ENCODE data around the gene VSTM2A.
"Not testable (repeated sequence)": the region's sequence is repeated elsewhere in the genome, so short reads cannot be mapped to it uniquely, and the experiment has no call there.

VSTM2A gene, protein sequence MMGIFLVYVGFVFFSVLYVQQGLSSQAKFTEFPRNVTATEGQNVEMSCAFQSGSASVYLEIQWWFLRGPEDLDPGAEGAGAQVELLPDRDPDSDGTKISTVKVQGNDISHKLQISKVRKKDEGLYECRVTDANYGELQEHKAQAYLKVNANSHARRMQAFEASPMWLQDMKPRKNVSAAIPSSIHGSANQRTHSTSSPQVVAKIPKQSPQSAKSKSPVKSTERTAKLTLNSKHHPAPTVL

DNA sequence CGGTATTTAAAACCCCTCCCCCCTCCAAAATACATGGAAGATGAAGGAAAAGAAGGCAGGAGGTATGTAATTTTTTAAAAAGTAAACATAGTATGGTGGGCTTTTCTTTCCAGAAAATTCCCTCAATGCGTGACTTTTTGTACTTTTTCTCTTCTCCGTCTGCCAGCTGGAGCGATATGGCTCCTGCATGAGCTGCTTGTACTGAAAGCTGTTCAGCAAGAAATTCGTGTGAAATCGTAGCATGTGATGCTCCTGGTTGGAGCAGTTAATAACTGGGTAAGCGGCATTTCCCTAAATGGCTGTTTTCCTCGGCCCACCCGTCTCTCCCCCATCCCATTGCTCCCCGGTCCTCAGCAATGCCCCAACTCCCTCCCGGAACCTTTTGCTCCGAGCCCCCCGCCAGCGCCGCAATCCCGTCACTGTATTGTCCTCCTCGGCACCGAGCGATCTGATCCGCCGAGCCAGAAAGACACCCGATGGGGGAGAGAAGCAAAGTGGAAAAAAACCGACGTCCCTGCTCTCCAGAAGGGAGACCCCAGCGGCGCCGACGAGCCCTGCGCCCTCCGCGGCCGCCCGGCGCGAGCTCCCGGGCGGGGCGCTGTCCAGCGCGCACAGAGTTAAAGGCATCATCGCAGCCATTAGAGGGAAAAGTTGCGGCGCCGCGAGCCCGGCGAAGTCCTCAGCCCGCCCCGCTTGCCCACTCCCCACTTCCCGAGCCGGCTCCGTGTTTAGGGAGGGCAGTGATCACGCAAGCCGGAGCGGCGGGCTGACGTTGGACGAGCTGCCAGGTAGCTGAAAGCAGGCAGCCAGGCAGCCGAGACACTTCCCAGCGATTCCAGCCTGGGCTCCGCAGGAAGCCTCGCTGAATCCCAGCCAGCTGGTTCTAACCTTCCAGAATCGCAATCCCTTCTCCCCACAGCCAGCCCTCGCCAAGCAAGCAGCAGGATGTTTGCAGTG is at the start of gene VSTM2A:
VSTM2A (plus strand) TSS at position 707 of the 957 bp plus-strand sequence. CDS start 356 bp downstream, outside the sequence.
- peak; percentile 54 for DNase-seq

DNA sequence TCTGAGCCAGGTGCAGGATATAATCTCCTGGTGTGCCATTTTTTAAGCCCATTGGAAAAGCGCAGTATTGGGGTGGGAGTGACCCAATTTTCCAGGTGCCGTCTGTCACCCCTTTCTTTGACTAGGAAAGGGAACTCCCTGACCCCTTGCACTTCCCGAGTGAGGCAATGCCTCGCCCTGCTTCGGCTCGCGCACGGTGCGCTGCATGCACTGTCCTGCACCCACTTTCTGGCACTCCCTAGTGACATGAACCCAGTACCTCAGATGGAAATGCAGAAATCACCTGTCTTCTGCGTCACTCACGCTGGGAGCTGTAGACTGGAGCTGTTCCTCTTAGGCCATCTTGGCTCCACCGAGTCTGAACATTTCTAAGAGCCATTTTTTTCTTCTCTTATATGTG is 37.6 kb upstream of the VSTM2A start:
- not testable (repeated sequence) for DNase-seq

DNA sequence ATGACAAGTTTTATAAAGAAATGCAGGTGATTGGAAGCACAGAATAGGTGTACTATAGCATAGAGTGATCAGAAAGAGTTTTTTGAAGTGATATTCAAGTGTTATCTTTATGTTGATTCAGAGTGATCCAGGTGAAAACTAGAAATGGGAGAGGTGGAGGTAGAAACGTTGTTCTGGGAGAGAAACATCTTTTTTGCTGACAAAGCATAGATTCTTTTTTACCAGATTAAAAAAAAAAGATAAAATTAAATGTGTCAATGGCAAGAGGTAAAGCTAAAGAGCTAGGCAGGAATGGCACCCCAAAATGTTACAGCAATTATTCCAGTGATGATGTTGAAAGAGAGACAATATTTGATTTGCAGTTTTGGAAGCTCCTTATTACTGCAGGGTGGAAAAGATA is 12.6 kb upstream of the VSTM2A start:
- no peak for DNase-seq

DNA sequence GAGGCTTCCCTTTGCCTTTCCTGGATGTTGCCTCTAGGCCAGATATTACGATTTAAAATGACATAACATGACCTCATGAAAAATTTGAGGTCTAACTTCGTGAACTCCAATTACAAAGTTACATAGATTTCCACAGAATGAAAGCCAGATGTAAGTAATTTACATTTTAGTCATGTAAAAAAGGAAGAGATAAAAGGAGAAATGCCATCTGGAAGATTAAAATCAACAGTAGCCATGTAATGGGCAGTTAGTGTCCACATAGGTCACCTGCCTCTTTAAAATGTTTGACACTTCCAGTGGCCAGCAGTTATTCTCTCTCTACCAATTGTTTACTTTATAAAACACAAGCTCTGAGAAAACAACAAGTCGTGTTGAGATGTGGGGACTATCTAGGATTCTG is 4.1 kb upstream of the VSTM2A start:
- DNase-seq = no peak

DNA sequence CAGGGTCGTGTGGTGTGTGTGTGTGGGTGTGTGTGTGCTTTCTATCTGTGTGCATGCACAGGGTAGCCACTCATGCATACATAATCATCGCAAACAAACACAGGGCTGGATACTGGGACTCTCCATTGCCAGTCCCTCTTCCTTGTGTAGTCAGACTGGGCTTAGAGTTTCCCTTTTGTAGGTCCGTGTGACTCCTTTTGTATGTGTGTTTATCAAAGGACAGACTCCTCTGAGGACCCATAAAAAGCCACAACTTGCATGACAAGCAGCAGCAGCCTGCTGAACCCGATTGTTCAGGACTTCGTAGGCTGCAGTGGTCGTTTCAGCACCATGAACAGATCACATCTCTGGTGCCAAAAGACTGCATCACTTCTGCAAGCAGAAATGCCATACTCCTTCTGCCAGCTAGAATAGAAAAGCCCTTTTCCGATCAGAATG is 895 bp downstream of the VSTM2A start:
- peak; percentile 53 for DNase-seq

DNA sequence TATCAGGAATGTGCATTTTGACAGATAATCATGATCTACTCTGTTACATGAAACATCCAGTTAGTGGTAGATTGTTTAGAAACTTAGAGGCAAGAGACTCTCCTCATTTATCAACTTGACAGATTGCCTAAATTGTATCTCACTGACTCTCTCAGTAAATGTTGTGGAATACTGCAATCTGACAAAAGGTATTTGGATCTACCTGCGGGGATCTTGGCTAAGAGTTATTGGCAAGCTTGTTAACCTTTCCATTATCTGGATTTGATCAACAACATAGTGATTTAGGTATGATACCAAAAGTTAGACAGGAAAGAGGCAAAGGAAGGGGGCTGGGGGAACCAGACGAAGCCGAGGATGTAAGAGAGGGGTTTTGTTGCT is 2.0 kb downstream of the VSTM2A start:
- no peak for DNase-seq

DNA sequence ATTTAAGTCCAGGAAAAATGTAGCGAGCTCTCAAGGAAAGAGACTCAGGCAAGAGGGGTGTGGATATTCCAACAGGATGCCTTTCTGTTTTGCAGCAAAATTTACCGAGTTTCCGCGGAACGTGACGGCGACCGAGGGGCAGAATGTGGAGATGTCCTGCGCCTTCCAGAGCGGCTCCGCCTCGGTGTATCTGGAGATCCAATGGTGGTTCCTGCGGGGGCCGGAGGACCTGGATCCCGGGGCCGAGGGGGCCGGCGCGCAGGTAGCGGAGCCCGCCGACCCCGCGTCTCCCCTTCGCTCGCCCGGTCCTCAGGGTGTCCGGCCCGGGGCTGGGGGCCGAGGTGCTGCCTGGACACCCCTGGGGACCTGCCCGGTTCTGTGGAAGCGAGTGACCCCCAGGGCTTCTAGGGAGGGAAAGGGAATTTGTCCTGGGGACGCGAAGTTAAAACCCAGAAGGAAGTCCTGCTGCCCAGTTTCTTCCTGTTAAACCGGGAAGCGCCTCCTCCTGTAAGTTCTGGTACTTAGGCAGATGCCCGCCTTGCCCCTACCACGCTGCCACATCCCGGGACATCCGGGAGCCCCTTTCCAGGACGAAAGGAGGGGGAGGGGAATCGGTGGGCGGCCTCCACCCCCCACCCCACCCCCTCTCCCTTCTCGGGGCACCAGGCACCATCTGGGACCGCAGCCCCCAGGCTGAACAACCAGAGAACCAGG is 2.5 kb downstream of the VSTM2A start:
- no peak for DNase-seq

DNA sequence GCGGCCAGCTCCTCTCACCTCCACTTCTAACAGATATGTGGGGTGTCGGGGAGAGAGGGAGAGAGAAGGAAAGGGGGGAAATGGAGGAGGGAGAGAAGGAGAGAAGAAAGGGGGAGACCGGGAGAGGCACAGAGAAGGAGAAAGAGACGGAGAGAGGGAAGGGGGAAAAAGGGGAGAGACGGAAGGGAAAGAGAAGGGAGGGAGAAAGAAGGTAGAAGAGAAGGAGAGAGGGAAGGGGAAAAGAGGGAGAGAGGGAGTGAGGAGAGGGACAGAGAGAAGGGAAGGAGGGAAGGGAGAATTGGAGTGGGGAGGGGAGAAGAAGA is 3.0 kb downstream of the VSTM2A start:
- no peak for DNase-seq

DNA sequence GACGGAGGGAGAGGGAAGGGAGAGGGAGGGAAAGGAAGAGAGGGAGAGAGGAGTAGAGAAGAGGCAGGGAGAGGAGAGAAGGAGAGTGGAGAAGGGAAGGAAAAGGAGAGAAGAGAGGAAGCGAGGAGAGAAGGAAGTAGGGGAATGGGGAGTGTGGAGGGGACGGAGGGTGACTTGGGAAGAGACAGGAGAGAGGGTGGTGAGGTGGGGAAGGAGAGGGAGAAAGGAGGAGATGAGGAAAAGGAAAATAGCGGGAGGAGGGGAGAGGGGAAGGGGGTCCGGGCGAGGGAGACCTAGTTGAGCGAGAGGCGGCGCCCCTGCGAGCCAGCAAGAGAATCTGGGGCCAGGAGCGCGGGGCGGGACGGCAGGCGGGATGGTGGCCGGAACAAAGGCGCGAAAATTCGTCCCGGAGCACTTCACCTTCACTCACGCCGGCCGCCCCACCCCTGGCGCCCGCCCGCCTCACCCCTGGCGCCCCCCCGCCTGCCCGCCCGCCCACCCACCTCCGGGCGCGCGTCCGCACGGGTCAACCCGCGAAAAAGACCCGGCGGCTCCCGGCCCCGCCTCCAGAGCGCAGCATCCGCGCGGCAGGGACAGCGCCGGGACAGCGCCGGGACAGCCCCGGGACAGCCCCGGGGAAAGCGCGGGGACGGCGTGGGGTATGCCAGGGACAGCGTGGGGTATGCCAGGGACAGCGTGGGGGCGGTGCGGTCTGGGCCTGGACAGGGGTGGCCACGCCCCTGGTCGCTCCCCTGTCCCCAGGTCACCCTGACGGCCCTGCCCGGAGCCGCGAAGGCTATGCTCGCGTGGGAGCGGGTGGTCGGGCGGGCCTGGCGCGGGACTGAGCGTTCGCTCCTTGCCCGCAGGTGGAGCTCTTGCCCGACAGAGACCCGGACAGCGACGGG is 4.2 kb downstream of the VSTM2A start:
- DNase-seq = no peak

DNA sequence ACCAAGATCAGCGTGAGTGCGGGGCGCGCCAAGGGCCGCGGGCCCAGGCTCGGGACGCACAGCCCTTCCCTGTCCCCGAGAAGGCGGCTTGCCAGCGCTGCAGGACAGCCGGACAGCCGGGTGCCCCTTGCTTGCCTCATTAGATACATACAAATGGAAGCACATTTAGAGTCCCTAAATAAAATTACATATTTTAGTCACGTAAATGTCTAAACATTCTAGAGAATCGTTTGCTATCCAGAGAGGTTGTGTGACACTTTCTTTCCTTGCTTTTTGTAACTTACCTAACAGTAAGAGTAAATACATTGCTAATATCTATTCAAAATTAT is 4.8 kb downstream of the VSTM2A start:
- no peak for DNase-seq

DNA sequence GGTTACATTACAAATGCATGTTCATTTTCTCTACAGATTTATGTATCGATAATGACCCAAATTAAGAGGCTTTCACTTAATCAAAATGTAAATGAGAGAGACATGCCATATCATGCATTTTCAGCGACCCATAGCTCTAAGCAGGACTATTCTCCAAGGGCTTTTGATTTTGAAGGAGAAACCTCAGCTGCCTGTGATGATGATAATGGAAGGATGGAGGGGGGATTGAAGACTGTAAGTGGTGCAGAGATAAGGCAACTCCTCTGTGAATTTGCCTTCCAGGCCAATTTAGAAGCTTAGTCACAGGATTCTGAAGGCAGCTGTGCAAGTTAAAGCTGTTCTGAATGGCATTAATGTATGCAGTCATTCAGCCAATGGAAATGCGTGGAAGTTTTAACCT is 8.3 kb downstream of the VSTM2A start:
- no peak for DNase-seq

DNA sequence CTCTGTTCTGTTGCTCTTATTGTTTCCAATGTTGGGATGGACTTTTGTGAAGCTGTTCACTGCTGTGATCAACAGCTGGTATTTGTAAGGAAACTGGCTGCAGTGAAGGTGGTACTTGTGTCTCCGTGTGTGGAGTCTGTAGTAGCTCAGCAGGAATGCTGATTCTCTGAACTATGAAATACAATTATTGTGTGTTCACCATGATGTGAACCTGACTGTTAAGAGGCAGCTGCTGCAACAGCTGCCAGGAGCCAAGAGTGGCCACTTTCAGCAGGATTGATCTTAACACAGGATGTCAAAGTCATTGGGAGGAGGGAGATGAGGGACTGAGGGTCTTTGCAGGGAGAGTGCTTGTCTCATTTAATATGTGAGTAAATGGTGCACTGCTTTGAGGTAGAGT is 13.9 kb downstream of the VSTM2A start:
- no peak for DNase-seq

DNA sequence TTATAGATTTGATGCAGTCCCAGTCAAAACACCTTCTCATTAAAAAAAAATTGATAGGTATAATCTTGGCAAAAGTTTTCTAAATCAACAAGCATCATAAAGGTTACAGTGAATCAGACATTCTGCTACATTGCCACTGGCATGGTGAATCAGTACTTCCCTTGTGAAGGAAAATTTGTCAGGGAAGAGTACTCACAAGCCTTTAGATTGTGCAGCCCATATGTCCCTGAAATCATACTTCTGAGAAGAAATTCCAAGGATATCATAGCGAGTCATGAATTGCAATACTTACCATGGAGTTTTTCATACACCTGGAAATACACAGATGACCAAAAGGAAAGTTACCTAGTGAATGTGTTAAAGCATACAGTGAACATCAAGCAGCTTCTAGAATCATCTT is 17.2 kb downstream of the VSTM2A start:
- no peak for DNase-seq

DNA sequence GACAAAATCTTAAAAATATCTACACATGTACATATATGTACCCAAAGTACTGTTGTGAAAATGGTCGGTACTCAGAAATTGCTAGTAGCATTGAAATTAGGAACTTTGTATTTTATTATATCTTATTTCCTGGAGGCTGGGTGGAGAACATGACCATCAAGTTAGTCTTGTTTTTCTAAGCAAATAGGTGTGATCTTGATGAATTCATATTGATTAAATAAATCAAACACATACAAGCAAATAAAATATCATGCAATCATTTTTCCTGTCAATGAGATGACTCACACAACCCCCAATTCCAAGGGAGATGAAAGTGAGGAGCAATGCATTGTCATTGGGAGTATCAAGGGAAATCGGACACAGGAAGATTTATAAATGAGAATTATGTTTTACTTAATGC is 18.0 kb downstream of the VSTM2A start:
- no peak for DNase-seq

DNA sequence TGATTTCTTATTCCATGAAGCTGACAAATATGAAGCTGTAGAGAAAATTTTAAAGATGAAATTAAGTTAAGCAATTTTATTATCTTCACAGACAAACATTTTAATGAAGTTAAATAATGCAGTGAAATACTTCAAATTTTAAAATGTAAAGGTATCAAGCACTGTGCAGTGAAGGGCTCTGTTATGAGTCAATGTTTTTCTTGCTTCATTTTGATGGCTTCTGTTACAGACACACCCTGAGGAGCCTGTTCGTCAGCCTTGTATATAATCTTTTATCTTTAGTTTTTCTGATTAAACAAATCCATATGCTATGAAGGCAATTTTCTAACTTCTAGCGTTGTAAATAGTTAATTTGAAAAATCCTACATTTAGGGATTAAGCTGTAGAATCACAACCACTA is 18.5 kb downstream of the VSTM2A start:
- no peak for DNase-seq

DNA sequence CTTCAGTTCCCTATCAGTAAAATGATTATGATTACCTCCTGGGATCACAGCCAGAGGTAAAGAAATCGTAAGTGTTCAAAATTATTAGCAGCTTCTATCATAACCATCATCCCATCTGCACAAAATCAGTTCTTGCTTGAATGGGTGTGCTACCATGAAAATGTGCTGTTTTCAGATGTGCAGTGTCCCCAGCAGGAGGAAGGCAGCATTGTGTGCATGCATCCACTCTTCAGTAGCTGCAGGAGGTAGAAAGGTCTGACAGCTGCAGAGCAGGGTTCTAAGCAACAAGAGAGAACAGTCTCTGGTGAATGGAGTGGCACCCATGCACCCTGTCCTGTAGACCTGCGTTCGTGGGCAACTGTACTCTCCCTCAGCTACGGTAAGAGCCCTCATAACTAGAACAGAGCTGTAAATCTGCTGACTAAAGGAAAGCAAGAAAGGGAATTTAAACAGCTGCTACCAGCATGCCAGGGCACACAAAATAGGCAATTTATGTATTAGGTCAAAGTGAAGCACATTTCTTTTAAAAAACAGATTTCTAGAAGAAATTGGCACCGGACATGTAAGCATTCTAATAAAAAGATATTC is 21.2 kb downstream of the VSTM2A start:
- no peak for DNase-seq

DNA sequence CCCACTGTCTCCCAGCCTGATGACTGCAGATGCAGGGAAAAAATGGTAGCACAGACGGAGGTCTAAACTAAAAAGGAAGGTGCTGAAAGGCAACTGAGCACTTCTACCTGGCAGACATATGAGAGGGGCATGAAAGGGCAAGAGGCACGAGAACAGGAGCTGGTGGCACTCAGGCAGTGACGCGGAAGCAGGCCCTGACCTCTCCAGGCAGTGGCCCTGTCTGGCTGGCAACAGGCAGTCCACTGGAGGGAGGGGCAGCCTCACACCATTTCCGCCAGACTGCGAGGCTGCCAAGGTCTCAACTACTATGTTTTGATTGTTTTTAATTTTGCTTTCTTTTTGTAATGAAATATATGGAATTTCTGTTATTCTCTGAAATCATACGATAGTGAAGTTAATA is 23.3 kb downstream of the VSTM2A start:
- DNase-seq = no peak

DNA sequence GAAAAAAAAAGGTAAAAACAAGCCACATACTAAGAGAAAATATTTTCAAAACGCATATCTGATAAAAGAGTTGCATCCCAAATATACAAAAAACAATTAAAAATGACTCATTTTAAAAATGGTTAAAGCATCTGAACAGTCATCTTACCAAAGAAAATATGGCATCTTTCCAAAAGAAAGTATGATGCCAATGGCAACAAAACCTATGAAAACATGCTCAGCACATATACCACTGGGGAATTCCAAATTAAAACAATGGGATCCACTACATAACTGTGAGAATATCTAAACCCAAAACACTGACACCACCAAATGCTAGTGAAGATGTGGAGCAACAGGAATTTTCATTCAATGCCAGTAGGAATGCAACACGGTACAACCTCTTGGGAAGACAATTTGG is 39.3 kb downstream of the VSTM2A start:
- no peak for DNase-seq

DNA sequence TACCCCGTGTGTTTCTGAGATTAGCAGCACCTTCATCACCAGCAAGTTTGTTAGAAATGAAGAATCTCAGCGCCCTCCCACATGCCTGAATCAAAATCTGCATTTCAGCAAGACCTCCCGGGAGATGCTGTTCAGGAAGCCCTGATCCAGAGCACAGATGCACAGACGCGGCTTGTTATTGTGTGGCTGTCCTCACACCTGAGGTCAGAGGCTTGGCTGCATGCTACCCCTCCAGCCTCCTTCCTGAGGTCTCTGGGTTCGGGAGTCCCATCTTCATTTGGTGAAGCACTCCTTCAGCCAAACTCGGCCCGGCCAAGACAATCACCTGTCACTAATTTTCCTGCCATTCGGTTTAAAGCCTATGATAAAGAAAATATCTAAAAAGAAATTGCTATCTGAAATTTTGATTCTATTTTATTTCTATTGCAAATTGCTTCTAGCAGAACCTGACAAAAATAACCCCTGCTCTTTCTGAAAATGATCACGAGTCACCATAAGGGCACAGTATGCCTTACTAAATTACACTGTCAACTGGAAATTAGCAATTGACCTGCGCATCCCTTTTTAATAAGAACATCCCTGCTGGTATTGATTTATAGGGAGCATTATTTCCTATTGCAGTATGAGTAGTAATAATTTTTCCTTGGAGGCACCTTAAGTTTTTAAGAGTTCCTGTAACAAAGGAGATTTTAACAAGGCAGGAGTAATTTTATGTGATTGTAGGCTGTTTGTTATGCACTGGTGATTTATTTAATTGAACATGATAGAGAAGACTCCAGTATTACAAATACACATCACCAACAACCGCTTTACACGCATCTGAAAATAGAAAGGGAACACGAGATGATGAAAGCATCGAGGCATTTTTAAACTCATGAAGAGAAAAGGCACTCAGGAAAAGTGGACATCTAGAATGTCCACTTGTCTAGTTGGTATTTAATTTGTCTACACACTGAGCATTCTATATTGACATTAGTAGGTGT is 49.5 kb downstream of the VSTM2A start:
- no peak for DNase-seq

DNA sequence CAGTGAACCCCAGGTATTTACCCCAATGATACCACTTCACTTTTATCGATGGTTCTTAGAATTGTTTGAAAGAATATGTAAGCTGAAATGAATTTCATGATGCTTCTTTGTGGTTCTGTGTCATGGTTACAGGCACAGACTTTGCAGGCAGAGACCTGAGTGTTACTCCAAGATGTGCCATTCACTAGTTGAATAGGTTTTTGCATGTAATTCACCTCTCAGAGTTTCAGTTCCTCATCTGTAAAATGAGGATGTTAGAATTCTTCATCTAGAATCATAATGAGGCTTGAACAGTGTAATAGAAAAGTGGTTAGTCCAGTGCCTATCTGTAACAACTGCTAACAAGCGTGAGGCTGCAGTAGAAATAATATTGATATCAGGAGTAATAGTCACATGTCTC is 54.6 kb downstream of the VSTM2A start:
- no peak for DNase-seq

DNA sequence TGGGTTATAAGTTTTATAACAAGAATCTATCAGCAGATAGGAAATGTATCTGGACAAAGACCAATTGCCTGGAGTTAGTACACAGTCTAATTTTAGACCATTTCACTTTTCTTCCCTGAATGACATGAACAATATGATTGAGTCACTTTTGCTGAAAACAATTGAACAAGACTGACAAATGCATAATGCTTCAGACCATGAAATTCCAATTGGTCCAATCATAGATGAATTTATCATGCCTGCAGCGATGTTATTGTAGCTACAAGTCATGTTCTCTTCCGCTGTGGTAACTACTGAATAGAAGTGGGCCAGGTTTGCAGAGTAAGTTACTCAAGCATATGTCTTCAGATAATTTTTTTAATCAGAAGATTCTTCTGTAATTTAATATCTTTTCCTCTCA is 73.4 kb downstream of the VSTM2A start:
- DNase-seq = no peak
